Measurements from ENCODE around the gene CFAP97D1.

Gene CFAP97D1

GRCh38 chr17:43740541-43740940, 39.7 kb upstream of the CFAP97D1 start:
- no peak overlapping the region for H3K4me3 ChIP-seq (replicated peaks; ENCODE audit: low read depth, low read length)
- TF ChIP-seq CTCF (IDR thresholded peaks at IDR 0.05; ENCODE audit: insufficient read depth, low read length, poor library complexity, severe bottlenecking): no peak
- no peaks in the 10 kb centered on the region for H3K36me3 ChIP-seq (ENCODE audit: control insufficient read depth, insufficient read depth, low read length)
- no peak for DNase-seq (ENCODE audit: extremely low read depth, insufficient read length)
- peaks cover 1% of the 10 kb centered on the region; the same call in 1 of the 2 replicates for H3K27me3 ChIP-seq (replicated peaks; ENCODE audit: control insufficient read depth, insufficient read depth, low read length)

- no peak for DNase-seq (ENCODE audit: extremely low read depth, insufficient read length)
- Histone ChIP-seq H3K4me3 (replicated peaks; ENCODE audit: low read depth, low read length) (no peak overlapping the region), H3K36me3 (ENCODE audit: control insufficient read depth, insufficient read depth, low read length) (no peaks in the 10 kb centered on the region), H3K27me3 (replicated peaks; ENCODE audit: control insufficient read depth, insufficient read depth, low read length) (peaks cover 1% of the 10 kb centered on the region; the same call in 1 of the 2 replicates)
- no peak for TF ChIP-seq CTCF (IDR thresholded peaks at IDR 0.05; ENCODE audit: insufficient read depth, low read length, poor library complexity, severe bottlenecking)
Measured at GRCh38 chr17:43741636-43742035, 38.6 kb upstream of the CFAP97D1 start.

- DNase-seq (ENCODE audit: extremely low read depth, insufficient read length): no peak
- no peak overlapping the region for H3K4me3 ChIP-seq (replicated peaks; ENCODE audit: low read depth, low read length)
- H3K36me3 ChIP-seq (ENCODE audit: control insufficient read depth, insufficient read depth, low read length): no peaks in the 10 kb centered on the region
- TF ChIP-seq CTCF (IDR thresholded peaks at IDR 0.05; ENCODE audit: insufficient read depth, low read length, poor library complexity, severe bottlenecking): no peak
- H3K27me3 ChIP-seq (replicated peaks; ENCODE audit: control insufficient read depth, insufficient read depth, low read length): no peaks in the 10 kb centered on the region; the same call in none of the 2 replicates
Measured at GRCh38 chr17:43745541-43745940, 34.7 kb upstream of the CFAP97D1 start.

GRCh38 chr17:43750153-43750552, 30.1 kb upstream of the CFAP97D1 start:
- Histone ChIP-seq H3K4me3 (replicated peaks; ENCODE audit: low read depth, low read length) (no peak overlapping the region), H3K36me3 (ENCODE audit: control insufficient read depth, insufficient read depth, low read length) (no peaks in the 10 kb centered on the region), H3K27me3 (replicated peaks; ENCODE audit: control insufficient read depth, insufficient read depth, low read length) (no peaks in the 10 kb centered on the region; the same call in none of the 2 replicates)
- no peak for DNase-seq (ENCODE audit: extremely low read depth, insufficient read length)
- no peak for TF ChIP-seq CTCF (IDR thresholded peaks at IDR 0.05; ENCODE audit: insufficient read depth, low read length, poor library complexity, severe bottlenecking)

GRCh38 chr17:43753493-43754129, 26.6 kb upstream of the CFAP97D1 start:
- H3K27me3 ChIP-seq (replicated peaks; ENCODE audit: control insufficient read depth, insufficient read depth, low read length): peaks cover 1% of the 10 kb centered on the region; the same call in 1 of the 2 replicates
- TF ChIP-seq CTCF (IDR thresholded peaks at IDR 0.05; ENCODE audit: insufficient read depth, low read length, poor library complexity, severe bottlenecking): no peak
- no peaks in the 10 kb centered on the region for H3K36me3 ChIP-seq (ENCODE audit: control insufficient read depth, insufficient read depth, low read length)
- no peak overlapping the region for H3K4me3 ChIP-seq (replicated peaks; ENCODE audit: low read depth, low read length)
- DNase-seq (ENCODE audit: extremely low read depth, insufficient read length): no peak

Data from GM06990 (cell line).